IMR-90 (cell line): Measurements from ENCODE around the gene TSPAN32. TPM values are rescaled to one million over a fixed set of nuclear protein-coding genes. Genes with fewer than 3 reads are reported as not detected.

Experiments used
- ATAC-seq: fragments of 200-7000 bp; cut with Tn5 transposase; 2 replicates; pipeline ENCODE4 v1.9.1; 2020; ENCODE audit warnings: low read depth, mild to moderate bottlenecking, moderate library complexity
- BruUV-seq: library from RNA; stranded (reverse); fragments of 400-500 nt; replicated peaks from 2 replicates; lab custom pipeline; 2021; lab: Mats Ljungman, UMichigan
- CTCF ChIA-PET: fragments of 300-600 bp; formaldehyde crosslinking; extraction: SDS; loops from one replicate; lab custom pipeline; 2021; ENCODE audit warnings: antibody characterized with exemption; lab: Yijun Ruan, JAX
- POLR2A ChIA-PET: fragments of 300-600 bp; sonication (Branson Sonifier 250); formaldehyde crosslinking; loops from one replicate; lab custom pipeline; 2022; ENCODE audit warnings: antibody characterized with exemption; ENCODE audit not compliant: unreplicated experiment; lab: Charles Lee
- DNase-seq: peaks from one replicate; pipeline ENCODE4 v3.0.0; 2013
- H2AFZ ChIP-seq: replicated peaks from 2 replicates; pipeline ENCODE3; 2013; ENCODE audit warnings: low read length, mild to moderate bottlenecking; ENCODE audit not compliant: poor library complexity
- H2AK5ac ChIP-seq: 2 replicates; pipeline ENCODE4 v1.6.1; 2013; ENCODE audit warnings: low read depth, low read length, inconsistent platforms
- H2AK9ac ChIP-seq: replicated peaks from 2 replicates; pipeline ENCODE3; 2013; ENCODE audit warnings: mild to moderate bottlenecking, low read depth, low read length, moderate library complexity; ENCODE audit not compliant: poor library complexity
- H2BK120ac ChIP-seq: 2 replicates; pipeline ENCODE4 v1.6.1; 2013; ENCODE audit warnings: low read depth, low read length, inconsistent platforms
- H2BK15ac ChIP-seq: 3 replicates; pipeline ENCODE4 v1.6.1; 2013; ENCODE audit warnings: low read depth, low read length, inconsistent platforms
- H2BK20ac ChIP-seq: 2 replicates; pipeline ENCODE4 v1.6.1; 2013; ENCODE audit warnings: low read depth, mild to moderate bottlenecking, inconsistent platforms, low read length, moderate library complexity
- H2BK5ac ChIP-seq: 2 replicates; pipeline ENCODE4 v1.6.1; 2013; ENCODE audit warnings: mild to moderate bottlenecking, low read depth, low read length, inconsistent platforms; ENCODE audit not compliant: poor library complexity, severe bottlenecking
- H3K14ac ChIP-seq: replicated peaks from 2 replicates; pipeline ENCODE4 v1.6.1; 2013; ENCODE audit warnings: low read depth, low read length, inconsistent platforms
- H3K18ac ChIP-seq: 2 replicates; pipeline ENCODE4 v1.6.1; 2013; ENCODE audit warnings: low read depth, low read length, control low read depth
- H3K23ac ChIP-seq: 2 replicates; pipeline ENCODE4 v1.6.1; 2013; ENCODE audit warnings: low read depth, low read length, inconsistent platforms
- H3K27ac ChIP-seq: 2 replicates; pipeline ENCODE4 v1.5.1; 2013; ENCODE audit warnings: mild to moderate bottlenecking, control low read depth, low read length; ENCODE audit not compliant: insufficient read depth
- H3K27me3 ChIP-seq: 2 replicates; pipeline ENCODE4 v1.6.1; 2013; ENCODE audit warnings: low read length; ENCODE audit not compliant: control insufficient read depth, insufficient read depth
- H3K36me3 ChIP-seq: 2 replicates; pipeline ENCODE4 v1.6.1; 2013; ENCODE audit warnings: low read length, mixed read lengths; ENCODE audit not compliant: control insufficient read depth, insufficient read depth
- H3K4ac ChIP-seq: 2 replicates; pipeline ENCODE4 v1.6.1; 2013; ENCODE audit warnings: low read depth, low read length, inconsistent platforms
- H3K4me1 ChIP-seq: 2 replicates; pipeline ENCODE4 v1.6.1; 2013; ENCODE audit warnings: low read length, mixed read lengths; ENCODE audit not compliant: control insufficient read depth, insufficient read depth
- H3K4me2 ChIP-seq: 2 replicates; pipeline ENCODE4 v1.6.1; 2013; ENCODE audit warnings: low read depth, mild to moderate bottlenecking, control low read depth, low read length, moderate library complexity
- H3K4me3 ChIP-seq: 2 replicates; pipeline ENCODE4 v1.5.1; 2013; ENCODE audit warnings: low read depth, mild to moderate bottlenecking, control low read depth, low read length, moderate library complexity; ENCODE audit not compliant: insufficient read depth
- H3K56ac ChIP-seq: 2 replicates; pipeline ENCODE4 v1.6.1; 2013; ENCODE audit warnings: low read length, inconsistent platforms; ENCODE audit not compliant: insufficient read depth; ENCODE audit errors: extremely low read depth
- H3K79me1 ChIP-seq, 2 experiments: 2 replicates each; pipeline ENCODE4 v1.6.1; 2013; ENCODE audit warnings: low read length in 2 of 2, inconsistent platforms in 1 of 2, low read depth in 1 of 2
- H3K9ac ChIP-seq: 2 replicates; pipeline ENCODE4 v1.6.1; 2013; ENCODE audit warnings: low read depth, low read length, control low read depth
- H3K9me1 ChIP-seq: 2 replicates; pipeline ENCODE4 v1.6.1; 2013; ENCODE audit warnings: low read length, inconsistent platforms; ENCODE audit not compliant: insufficient read depth
- H3K9me3 ChIP-seq: 2 replicates; pipeline ENCODE4 v1.6.1; 2013; ENCODE audit warnings: low read length; ENCODE audit not compliant: control insufficient read depth, insufficient read depth
- H4K20me1 ChIP-seq: 2 replicates; pipeline ENCODE4 v1.6.1; 2013; ENCODE audit warnings: low read length, inconsistent platforms; ENCODE audit not compliant: insufficient read depth
- H4K5ac ChIP-seq: 2 replicates; pipeline ENCODE4 v1.6.1; 2013; ENCODE audit warnings: mild to moderate bottlenecking, low read depth, low read length, control low read depth
- H4K8ac ChIP-seq, 2 experiments: 2 replicates each; pipeline ENCODE4 v1.6.1; 2013; ENCODE audit warnings: low read depth in 2 of 2, low read length in 2 of 2, control low read depth in 1 of 2, inconsistent platforms in 1 of 2
- H4K91ac ChIP-seq: 2 replicates; pipeline ENCODE4 v1.6.1; 2013; ENCODE audit warnings: low read depth, low read length, inconsistent platforms; ENCODE audit not compliant: insufficient read depth
- BHLHE40 ChIP-seq: fragments of 150-350 bp; IDR thresholded peaks from 2 replicates; pipeline ENCODE4 v1.6.1; 2016; ENCODE audit warnings: mild to moderate bottlenecking, low read depth, low read length
- CEBPB ChIP-seq: IDR thresholded peaks from 2 replicates; pipeline ENCODE4 v1.6.1; 2012; ENCODE audit warnings: low read depth, low read length, improper control_type of control experiment
- CHD1 ChIP-seq: IDR thresholded peaks from 2 replicates; pipeline ENCODE4 v1.6.1; 2012; ENCODE audit warnings: low read depth, low read length, improper control_type of control experiment
- CTCF ChIP-seq: conservative IDR thresholded peaks from 2 replicates; pipeline ENCODE4 v1.5.1; 2012; ENCODE audit warnings: mild to moderate bottlenecking, low read depth, low read length, improper control_type of control experiment
- ELK1 ChIP-seq: fragments of 150-350 bp; IDR thresholded peaks from 2 replicates; pipeline ENCODE4 v1.6.1; 2016; ENCODE audit warnings: low read depth, mild to moderate bottlenecking, low read length, moderate library complexity, borderline replicate concordance
- FOS ChIP-seq: fragments of 150-350 bp; IDR thresholded peaks from 2 replicates; pipeline ENCODE4 v1.6.1; 2016; ENCODE audit warnings: low read depth, low read length
- MAFK ChIP-seq: IDR thresholded peaks from 2 replicates; pipeline ENCODE4 v1.6.1; 2012; ENCODE audit warnings: low read depth, low read length, improper control_type of control experiment
- MAZ ChIP-seq: IDR thresholded peaks from 2 replicates; pipeline ENCODE4 v1.6.1; 2012; ENCODE audit warnings: low read depth, mild to moderate bottlenecking, low read length, improper control_type of control experiment, moderate library complexity, borderline replicate concordance
- MXI1 ChIP-seq: IDR thresholded peaks from 2 replicates; pipeline ENCODE4 v1.6.1; 2012; ENCODE audit warnings: low read depth, mild to moderate bottlenecking, low read length, moderate library complexity, borderline replicate concordance
- NFE2L2 ChIP-seq: fragments of 150-350 bp; IDR thresholded peaks from 2 replicates; pipeline ENCODE4 v1.6.1; 2016; ENCODE audit warnings: low read depth, mild to moderate bottlenecking, low read length
- RAD21 ChIP-seq: IDR thresholded peaks from 2 replicates; pipeline ENCODE4 v1.6.1; 2012; ENCODE audit warnings: low read length, improper control_type of control experiment
- RCOR1 ChIP-seq: IDR thresholded peaks from 2 replicates; pipeline ENCODE4 v1.6.1; 2012; ENCODE audit warnings: mild to moderate bottlenecking, low read length, improper control_type of control experiment; ENCODE audit not compliant: insufficient replicate concordance
- RFX5 ChIP-seq: IDR thresholded peaks from 2 replicates; pipeline ENCODE4 v1.8.0; 2012; ENCODE audit warnings: low read depth, mild to moderate bottlenecking, low read length, moderate library complexity
- SMC3 ChIP-seq: fragments of 150-350 bp; IDR thresholded peaks from 2 replicates; pipeline ENCODE4 v1.6.1; 2016; ENCODE audit warnings: low read depth, mild to moderate bottlenecking, antibody characterized with exemption, low read length, moderate library complexity
- USF2 ChIP-seq: fragments of 150-350 bp; IDR thresholded peaks from 2 replicates; pipeline ENCODE4 v1.6.1; 2017; ENCODE audit warnings: mild to moderate bottlenecking, antibody characterized with exemption, low read length, low read depth
- WGBS, 2 experiments: methylation state at CpG; one replicate each; pipeline versions ENCODE4 v1.1.5 to v1.1.7; 2013; ENCODE audit warnings: missing lambda C conversion rate in 2 of 2; ENCODE audit not compliant: insufficient read length in 1 of 2; ENCODE audit errors: extremely low coverage in 2 of 2; 5-methylcytosine and 5-hydroxymethylcytosine counted together
- dilution Hi-C: fragments of 300-500 bp; cut with HindIII; formaldehyde crosslinking; loops from one replicate; pipeline ENCODE4 v1.14.3; 2018; ENCODE audit warnings: low sequenced_read_pairs; ENCODE audit not compliant: unreplicated experiment
- in situ Hi-C: fragments of 300-500 bp; cut with MboI; formaldehyde crosslinking; loops from 3 replicates; pipeline ENCODE4 v1.14.3; 2019; ENCODE audit warnings: low sequenced_read_pairs, inconsistent platforms, mixed read lengths
- intact Hi-C: fragments of 100-400 bp; cut with micrococcal nuclease; formaldehyde crosslinking; loops from 2 replicates; pipeline ENCODE4 v1.10.0; 2022
- polyA plus RNA-seq, 3 experiments: library from polyadenylated mRNA; depleted of rRNA; stranded (reverse); fragments of >200 nt; gene quantifications; 2 replicates each; pipeline ENCODE4 v1.2.3, GENCODE V29; 2012; ENCODE audit warnings: low replicate concordance in 1 of 3
- total RNA-seq: library from RNA; depleted of rRNA; stranded (reverse); fragments of >200 nt; gene quantifications from 2 replicates; pipeline ENCODE4 v1.2.3, GENCODE V29; 2012

Gene TSPAN32
- total and polyA plus RNA-seq, 2 of the 4 experiments (the other 2 are of a cell fraction): 0.07 TPM; not detected in 1

GRCh38 chr11:2358754-2359442 lies 57.1 kb downstream of the TSPAN32 start:
- no peak overlapping the region for H2BK15ac ChIP-seq
- no peak overlapping the region for H3K9ac ChIP-seq
- BruUV-seq: no TSS peak
- no peaks in the 10 kb centered on the region for H3K9me3 ChIP-seq
- H4K20me1 ChIP-seq: no peaks in the 10 kb centered on the region
- 90% methylated on average over 5 of the region's 11 CpGs; no CpG with 5 or more reads in 1 of the 2 experiments for WGBS, 2 experiments
- no peak overlapping the region for H3K56ac ChIP-seq
- H3K18ac ChIP-seq: no peak overlapping the region
- no peak overlapping the region for H2BK5ac ChIP-seq
- TF ChIP-seq RCOR1 (no peak), CEBPB (no peak), BHLHE40 (no peak), FOS (no peak), CHD1 (no peak), CTCF (no peak), ELK1 (no peak), MAZ (no peak), RAD21 (no peak), USF2 (no peak), MAFK (no peak), NFE2L2 (no peak), RFX5 (no peak), MXI1 (no peak), SMC3 (no peak)
- no peak overlapping the region for H4K5ac ChIP-seq
- no peak overlapping the region for H2BK20ac ChIP-seq
- peaks cover 7% of the 10 kb centered on the region for H3K4me1 ChIP-seq
- H2AFZ ChIP-seq: no peak overlapping the region
- no peak overlapping the region for H4K8ac ChIP-seq
- intact Hi-C loops: no loop called here
- dilution Hi-C loops: no loop called here
- ATAC-seq: no peak
- no peak overlapping the region for H3K23ac ChIP-seq
- no peak overlapping the region for H3K4me2 ChIP-seq
- ChIA-PET CTCF (no interaction called here), POLR2A (no interaction called here)
- no peak overlapping the region for H2AK5ac ChIP-seq
- no peak for DNase-seq
- H3K4ac ChIP-seq: no peak overlapping the region
- no peak overlapping the region for H3K27ac ChIP-seq
- H3K36me3 ChIP-seq: no peaks in the 10 kb centered on the region
- no peak overlapping the region for H3K4me3 ChIP-seq
- no peak overlapping the region for H2AK9ac ChIP-seq
- peaks cover 7% of the 10 kb centered on the region; the same call in 1 of the 2 replicates for H3K9me1 ChIP-seq
- H3K14ac ChIP-seq: no peak overlapping the region
- no peak overlapping the region for H4K91ac ChIP-seq
- H3K27me3 ChIP-seq: peaks cover 5% of the 10 kb centered on the region; the same call in 1 of the 2 replicates
- no peaks in the 10 kb centered on the region for H3K79me1 ChIP-seq
- no peak overlapping the region for H2BK120ac ChIP-seq
- in situ Hi-C loops: no loop called here
